ENCODE measurements around the gene SEC31A.
A peak's percentile ranks its signal among the peaks of the same experiment; 100 is the strongest.

The SEC31A gene

DNA sequence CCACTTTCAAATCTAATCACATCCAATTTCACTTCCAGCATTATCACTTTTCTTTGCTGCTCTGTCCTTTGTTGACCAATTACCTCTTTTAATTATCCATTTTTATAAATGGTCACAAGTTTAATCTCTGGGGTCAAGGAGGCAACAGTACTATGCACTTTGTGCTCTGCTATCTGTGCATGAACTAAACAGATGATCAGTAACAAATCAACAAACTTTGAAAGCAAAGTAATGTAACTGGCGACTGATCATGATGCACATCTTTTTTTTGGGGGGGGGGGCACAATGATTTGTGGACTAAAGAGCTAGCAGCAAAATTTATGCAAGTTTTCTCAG lies 1.5 kb upstream of the SEC31A start:
- H3K27ac ChIP-seq, result no peak overlapping the region
- TF ChIP-seq ZFX (IDR thresholded peaks at IDR 0.05) (no peak), CTCF (conservative IDR thresholded peaks at IDR 0.05) (no peak)

DNA sequence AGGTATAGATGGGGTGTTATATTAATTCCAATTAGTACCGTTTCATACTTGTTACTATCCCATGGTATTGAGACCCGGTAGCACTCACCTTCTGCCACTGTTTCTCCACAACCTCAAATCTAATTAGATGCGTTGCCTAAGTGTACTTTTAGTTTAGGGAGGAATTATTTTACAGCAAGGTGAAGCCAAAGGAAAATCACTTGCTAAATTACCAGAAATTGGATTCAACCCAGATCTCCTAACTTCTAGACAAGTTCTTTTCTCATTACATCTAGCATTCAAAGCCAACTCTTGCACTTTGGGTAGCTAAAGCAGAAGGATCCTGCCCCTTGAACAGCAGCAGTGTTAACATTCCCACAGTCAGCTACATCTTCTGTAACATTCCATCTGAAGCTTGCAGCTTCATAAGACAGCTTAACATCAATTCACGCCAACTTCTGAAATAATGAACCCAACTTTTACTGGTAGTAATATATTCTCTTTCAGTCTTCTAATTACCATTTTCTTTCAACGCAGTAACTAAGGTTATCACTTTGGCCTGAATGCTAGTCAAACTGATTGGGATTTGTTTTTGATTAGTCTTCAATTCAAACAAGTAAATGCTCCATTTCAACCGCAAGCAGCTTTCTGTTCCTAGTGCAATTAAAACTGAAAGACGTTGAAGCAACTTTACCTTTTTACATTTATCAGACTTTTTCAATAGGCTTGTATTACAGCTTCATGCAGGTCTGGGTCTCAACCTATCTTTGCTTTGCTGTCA lies 934 bp upstream of the SEC31A start:
- TF ChIP-seq ZFX (IDR thresholded peaks at IDR 0.05), result no peak
- 0 out of 2 replicates have a peak, but pooled peaks have one; percentile 2 for TF ChIP-seq CTCF (conservative IDR thresholded peaks at IDR 0.05)
- peak overlapping the region; percentile 97 for H3K27ac ChIP-seq

- peak overlapping the region; percentile 97 for H3K27ac ChIP-seq
- TF ChIP-seq CTCF (conservative IDR thresholded peaks at IDR 0.05), result no peak
- TF ChIP-seq ZFX (IDR thresholded peaks at IDR 0.05), result no peak
Observed at GRCh38 chr4:82890528-82890900, 439 bp downstream of the SEC31A start.

- H3K27ac ChIP-seq, result no peak overlapping the region
- TF ChIP-seq CTCF (conservative IDR thresholded peaks at IDR 0.05) (no peak), ZFX (IDR thresholded peaks at IDR 0.05) (no peak)
Observed at GRCh38 chr4:82889287-82889686, 1.7 kb downstream of the SEC31A start.

- H3K27ac ChIP-seq, result no peak overlapping the region
- TF ChIP-seq ZFX (IDR thresholded peaks at IDR 0.05) (no peak), CTCF (conservative IDR thresholded peaks at IDR 0.05) (no peak)
Observed at GRCh38 chr4:82886147-82886942, 4.6 kb downstream of the SEC31A start.

- no peak overlapping the region for H3K27ac ChIP-seq
- TF ChIP-seq ZFX (IDR thresholded peaks at IDR 0.05) (no peak), CTCF (conservative IDR thresholded peaks at IDR 0.05) (no peak)
Observed at GRCh38 chr4:82885410-82885809, 5.5 kb downstream of the SEC31A start.

DNA sequence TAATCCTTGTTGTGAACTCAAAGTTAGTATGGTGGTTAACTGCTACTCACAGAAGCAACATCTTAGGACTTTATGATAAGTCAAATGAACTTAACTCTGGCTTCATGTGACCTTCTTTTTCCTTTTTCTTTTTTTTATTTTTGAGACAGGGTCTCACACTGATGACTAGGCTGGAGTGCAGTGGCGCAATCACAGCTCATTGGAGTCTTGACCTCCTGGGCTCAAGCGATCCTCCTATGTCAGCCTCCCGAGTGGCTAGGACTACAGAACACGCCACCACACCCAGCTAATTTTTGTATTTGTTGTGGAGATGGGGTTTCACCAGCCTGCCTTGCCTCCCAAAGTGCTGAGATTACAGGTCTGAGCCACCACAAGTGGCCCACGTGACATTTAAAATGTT lies 22.4 kb downstream of the SEC31A start:
- TF ChIP-seq CTCF (conservative IDR thresholded peaks at IDR 0.05) (no peak), ZFX (IDR thresholded peaks at IDR 0.05) (no peak)
- H3K27ac ChIP-seq, result no peak overlapping the region

Data from C4-2B (cell line).